ENCODE data around the gene CTNNA3.

The CTNNA3 gene

GRCh38 chr10:66999762-67000545, 696.0 kb downstream of the CTNNA3 start:
- no peak for DNase-seq

GRCh38 chr10:66996996-66997395, 699.0 kb downstream of the CTNNA3 start:
- no peak for DNase-seq

GRCh38 chr10:66990143-66990830, 705.7 kb downstream of the CTNNA3 start:
- DNase-seq = no peak

GRCh38 chr10:66983475-66983818, 712.5 kb downstream of the CTNNA3 start:
- no peak for DNase-seq

GRCh38 chr10:66982792-66983474, 713.1 kb downstream of the CTNNA3 start:
- DNase-seq = no peak

GRCh38 chr10:66982053-66982420, 714.0 kb downstream of the CTNNA3 start:
- no peak for DNase-seq

- no peak for DNase-seq
Observed at GRCh38 chr10:66981361-66982052, 714.5 kb downstream of the CTNNA3 start.

- DNase-seq = no peak
Observed at GRCh38 chr10:66980246-66980815, 715.7 kb downstream of the CTNNA3 start.

GRCh38 chr10:66964946-66965345, 731.0 kb downstream of the CTNNA3 start:
- DNase-seq = no peak

GRCh38 chr10:66958466-66958865, 737.5 kb downstream of the CTNNA3 start:
- no peak for DNase-seq

- no peak for DNase-seq
Observed at GRCh38 chr10:66951896-66952295, 744.1 kb downstream of the CTNNA3 start.

- no peak for DNase-seq
Observed at GRCh38 chr10:66943590-66943989, 752.4 kb downstream of the CTNNA3 start.

- no peak for DNase-seq
Observed at GRCh38 chr10:66942407-66942806, 753.6 kb downstream of the CTNNA3 start.

- DNase-seq = peak; percentile 51
Observed at GRCh38 chr10:66941491-66941890, 754.5 kb downstream of the CTNNA3 start.

- no peak for DNase-seq
Observed at GRCh38 chr10:66940965-66941364, 755.0 kb downstream of the CTNNA3 start.

- no peak for DNase-seq
Observed at GRCh38 chr10:66934711-66935110, 761.3 kb downstream of the CTNNA3 start.

GRCh38 chr10:66931949-66932343, 764.0 kb downstream of the CTNNA3 start:
- no peak for DNase-seq

- DNase-seq = no peak
Observed at GRCh38 chr10:66931340-66931948, 764.6 kb downstream of the CTNNA3 start.

- DNase-seq = no peak
Observed at GRCh38 chr10:66929375-66929774, 766.6 kb downstream of the CTNNA3 start.

GRCh38 chr10:66928776-66929175, 767.2 kb downstream of the CTNNA3 start:
- no peak for DNase-seq

- peak; percentile 75 for DNase-seq
Observed at GRCh38 chr10:66927971-66928770, 767.8 kb downstream of the CTNNA3 start.

All from right forelimb (tissue), 1 donor.